SU-DHL-6 (cell line): ENCODE results near the gene FKBP1C.

Experiments used
- EZH2phosphoT487 ChIP-seq: fragments of 200-600 bp; sonication (generic), shearing (Covaris generic); conservative IDR thresholded peaks from 2 replicates; pipeline ENCODE4 v1.6.1; 2018; ENCODE audit warnings: mild to moderate bottlenecking, antibody characterized with exemption, low read length, moderate library complexity, mixed read lengths
- TF ChIP-seq, protein P1 (sequence below): fragments of 200-600 bp; sonication (generic); IDR thresholded peaks from one replicate; pipeline ENCODE4 v1.5.1; 2017; ENCODE audit warnings: antibody characterized with exemption, mild to moderate bottlenecking, low read length, moderate library complexity; ENCODE audit not compliant: insufficient read depth, poor library complexity, severe bottlenecking

DNA sequence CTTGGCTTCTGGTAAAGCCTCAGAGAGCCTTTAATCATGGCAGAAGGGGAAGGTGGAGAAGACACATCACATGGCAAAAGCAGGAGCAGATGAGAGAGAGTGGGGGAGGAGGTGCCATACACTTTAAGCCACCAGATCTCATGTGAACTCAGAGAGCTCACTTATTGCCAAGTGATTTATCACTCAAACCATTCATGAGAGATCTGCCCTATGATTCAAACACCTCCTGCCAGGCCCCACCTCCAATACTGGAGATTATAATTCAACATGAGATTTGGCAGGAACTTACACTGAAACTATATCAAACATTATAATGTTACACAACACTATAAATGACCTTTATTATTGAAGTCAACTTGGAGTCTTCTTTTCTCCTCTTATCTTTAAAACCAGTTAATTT, 47.9 kb downstream of the FKBP1C start:
- TF ChIP-seq, protein P1, sequence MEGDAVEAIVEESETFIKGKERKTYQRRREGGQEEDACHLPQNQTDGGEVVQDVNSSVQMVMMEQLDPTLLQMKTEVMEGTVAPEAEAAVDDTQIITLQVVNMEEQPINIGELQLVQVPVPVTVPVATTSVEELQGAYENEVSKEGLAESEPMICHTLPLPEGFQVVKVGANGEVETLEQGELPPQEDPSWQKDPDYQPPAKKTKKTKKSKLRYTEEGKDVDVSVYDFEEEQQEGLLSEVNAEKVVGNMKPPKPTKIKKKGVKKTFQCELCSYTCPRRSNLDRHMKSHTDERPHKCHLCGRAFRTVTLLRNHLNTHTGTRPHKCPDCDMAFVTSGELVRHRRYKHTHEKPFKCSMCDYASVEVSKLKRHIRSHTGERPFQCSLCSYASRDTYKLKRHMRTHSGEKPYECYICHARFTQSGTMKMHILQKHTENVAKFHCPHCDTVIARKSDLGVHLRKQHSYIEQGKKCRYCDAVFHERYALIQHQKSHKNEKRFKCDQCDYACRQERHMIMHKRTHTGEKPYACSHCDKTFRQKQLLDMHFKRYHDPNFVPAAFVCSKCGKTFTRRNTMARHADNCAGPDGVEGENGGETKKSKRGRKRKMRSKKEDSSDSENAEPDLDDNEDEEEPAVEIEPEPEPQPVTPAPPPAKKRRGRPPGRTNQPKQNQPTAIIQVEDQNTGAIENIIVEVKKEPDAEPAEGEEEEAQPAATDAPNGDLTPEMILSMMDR, result no peak
- no peak for TF ChIP-seq EZH2phosphoT487
